AG04450 (cell line): ENCODE results near the gene HOMER1. TPM values are rescaled to one million over a fixed set of nuclear protein-coding genes. Genes with fewer than 3 reads are reported as not detected.

Experiments
- polyA plus RNA-seq: library from polyadenylated mRNA; depleted of rRNA; stranded (reverse); fragments of >200 nt; gene quantifications from 2 replicates; pipeline ENCODE4 v1.2.3, GENCODE V29; 2011; rRNA removed
- small RNA-seq: library from RNA; depleted of rRNA; stranded (forward); fragments of <200 nt; gene quantifications from one replicate; pipeline ENCODE3, GENCODE V24; 2012; ENCODE audit warnings: low read depth; ENCODE audit not compliant: insufficient read length

The HOMER1 gene
- polyA plus RNA-seq, 1 experiment = 5.1 TPM

Small RNA genes lying within 50 kb of the gene (small RNA-seq; reads per million reads assigned to genes)
- gene RF00019 = not detected

Other genes starting within 250 kb of the HOMER1 start
- gene TENT2, start 98.3 kb upstream of the HOMER1 start, polyA plus RNA-seq = 36.3 and 48.6 TPM in 2 replicates
- 0.89 TPM in 2 replicates for gene CMYA5, start 175.7 kb upstream of the HOMER1 start, polyA plus RNA-seq